HCT116 (cell line): ENCODE results near the gene UMODL1.

Source experiments
- TF ChIP-seq, protein P1 (sequence below), 3 experiments: fragments of 200-600 bp in 1 of 3; sonication (generic) in 1 of 3; IDR thresholded peaks in 2 of 3; conservative IDR thresholded peaks in 1 of 3; 2 replicates each; pipeline ENCODE4 v1.5.1; 2012 to 2017; ENCODE audit warnings: low read depth in 2 of 3, low read length in 2 of 3, antibody characterized with exemption in 1 of 3, borderline replicate concordance in 1 of 3, control low read depth in 1 of 3, mild to moderate bottlenecking in 1 of 3, mixed read lengths in 1 of 3, mixed run types in 1 of 3, moderate library complexity in 1 of 3; ENCODE audit not compliant: insufficient read depth in 1 of 3
- TF ChIP-seq, protein P2 (sequence below): IDR thresholded peaks from 2 replicates; pipeline ENCODE4 v1.6.1; 2012

DNA sequence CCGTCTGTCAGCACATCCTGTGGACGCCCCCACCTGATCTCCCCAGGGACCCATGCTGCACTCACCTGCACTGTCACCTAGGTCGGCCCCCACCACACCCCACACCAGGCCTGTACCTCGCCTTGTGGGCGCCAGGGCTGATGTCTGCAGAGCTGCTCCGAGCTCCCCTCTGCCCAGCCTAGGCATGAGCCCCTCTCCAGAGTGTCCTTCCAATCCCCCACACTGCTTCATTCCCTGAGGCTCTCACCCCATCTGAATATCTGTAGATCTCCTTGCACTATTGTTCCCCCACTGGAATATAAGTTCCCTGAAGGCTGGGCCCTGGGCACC is 12.2 kb downstream of the UMODL1 start:
- TF ChIP-seq, protein P1, sequence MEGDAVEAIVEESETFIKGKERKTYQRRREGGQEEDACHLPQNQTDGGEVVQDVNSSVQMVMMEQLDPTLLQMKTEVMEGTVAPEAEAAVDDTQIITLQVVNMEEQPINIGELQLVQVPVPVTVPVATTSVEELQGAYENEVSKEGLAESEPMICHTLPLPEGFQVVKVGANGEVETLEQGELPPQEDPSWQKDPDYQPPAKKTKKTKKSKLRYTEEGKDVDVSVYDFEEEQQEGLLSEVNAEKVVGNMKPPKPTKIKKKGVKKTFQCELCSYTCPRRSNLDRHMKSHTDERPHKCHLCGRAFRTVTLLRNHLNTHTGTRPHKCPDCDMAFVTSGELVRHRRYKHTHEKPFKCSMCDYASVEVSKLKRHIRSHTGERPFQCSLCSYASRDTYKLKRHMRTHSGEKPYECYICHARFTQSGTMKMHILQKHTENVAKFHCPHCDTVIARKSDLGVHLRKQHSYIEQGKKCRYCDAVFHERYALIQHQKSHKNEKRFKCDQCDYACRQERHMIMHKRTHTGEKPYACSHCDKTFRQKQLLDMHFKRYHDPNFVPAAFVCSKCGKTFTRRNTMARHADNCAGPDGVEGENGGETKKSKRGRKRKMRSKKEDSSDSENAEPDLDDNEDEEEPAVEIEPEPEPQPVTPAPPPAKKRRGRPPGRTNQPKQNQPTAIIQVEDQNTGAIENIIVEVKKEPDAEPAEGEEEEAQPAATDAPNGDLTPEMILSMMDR (IDR thresholded peaks at IDR 0.05 in 2 of 3, conservative IDR thresholded peaks at IDR 0.05 in 1 of 3; ENCODE audit: borderline replicate concordance in 1 of 3, insufficient read depth in 1 of 3, low read depth in 2 of 3, low read length in 2 of 3), result no peak
- TF ChIP-seq, protein P2, sequence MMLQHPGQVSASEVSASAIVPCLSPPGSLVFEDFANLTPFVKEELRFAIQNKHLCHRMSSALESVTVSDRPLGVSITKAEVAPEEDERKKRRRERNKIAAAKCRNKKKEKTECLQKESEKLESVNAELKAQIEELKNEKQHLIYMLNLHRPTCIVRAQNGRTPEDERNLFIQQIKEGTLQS, result no peak
